GM12892 (cell line): Measurements from ENCODE around the gene CSRNP2.

ENCODE experiments used
- POLR2A ChIP-seq: IDR thresholded peaks from 2 replicates; pipeline ENCODE4 v1.6.1; 2011; ENCODE audit warnings: low read depth, low read length, control low read depth
- POLR2AphosphoS5 ChIP-seq: IDR thresholded peaks from 2 replicates; pipeline ENCODE4 v1.6.1; 2011; ENCODE audit warnings: low read depth, low read length, control low read depth

GRCh38 chr12:51020448-51021182 lies 62.8 kb downstream of the CSRNP2 start:
- no peak for TF ChIP-seq POLR2AphosphoS5
- no peak for TF ChIP-seq POLR2A
